ENCODE results near the gene HTT. TPM values are rescaled to one million over a fixed set of nuclear protein-coding genes. Genes with fewer than 3 reads are reported as not detected.

HTT gene
- total RNA-seq (101 TPM), polyA plus RNA-seq (10 to 100 TPM in 1 of 4 donors, 1 to 10 TPM in 3; 4.8 to 16.0 (median 6.0) TPM)

GRCh38 chr4:3074078-3074845 is at the start of gene HTT, which contains the start of gene HTT-AS:
HTT (plus strand) TSS chr4:3074681; CDS start chr4:3074826, 145 bp downstream.
HTT-AS (minus strand) TSS chr4:3074538.
- Mint-ChIP-seq H3K36me3 (peaks cover 4% of the 10 kb centered on the region), H3K9me3 (peaks cover 0 to 2% (median 0%) of the 10 kb centered on the region in 7 donors), H3K27ac (peak within 1 kb of the TSS in 2 of 3 donors; percentile 83 to 88), H3K4me3 (peak within 1 kb of the TSS; percentile 90 to 96 (median 92)), H3K27me3 (no peaks in the 10 kb centered on the region), H3K4me1 (peaks cover 12 to 26% (median 18%) of the 10 kb centered on the region in 4 donors)
- peak within 1 kb of the TSS; percentile 67 for H3K4me3 ChIP-seq (ENCODE audit: low read depth, low read length)
- peak within 1 kb of the TSS; percentile 84 for H3K27ac ChIP-seq (ENCODE audit: insufficient read depth, low read length, poor library complexity, severe bottlenecking)
- ATAC-seq (ENCODE audit: low read depth in 2 of 2) = peak; percentile 88
- DNase-seq = peak; percentile 92 to 95 (median 95)
- H3K36me3 ChIP-seq (ENCODE audit: control insufficient read depth, insufficient read depth, low read length) = no peaks in the 10 kb centered on the region
- H3K27me3 ChIP-seq (ENCODE audit: control insufficient read depth, insufficient read depth, low read length) = no peaks in the 10 kb centered on the region
- peaks cover 20% of the 10 kb centered on the region for H3K4me1 ChIP-seq (ENCODE audit: control insufficient read depth, insufficient read depth, low read length, poor library complexity, severe bottlenecking)
- H3K9me3 ChIP-seq (ENCODE audit: control insufficient read depth in 2 of 2, low read length in 2 of 2) = no peaks in the 10 kb centered on the region

GRCh38 chr4:3025881-3026280 is 48.6 kb upstream of the HTT start:
- Mint-ChIP-seq H3K9me3 (peaks cover 0 to 9% (median 1%) of the 10 kb centered on the region in 7 donors), H3K4me3 (no peak overlapping the region), H3K4me1 (peaks cover 0 to 6% (median 0%) of the 10 kb centered on the region in 4 donors), H3K27me3 (peaks cover 23% of the 10 kb centered on the region), H3K36me3 (no peaks in the 10 kb centered on the region), H3K27ac (no peak overlapping the region)
- no peak for ATAC-seq (ENCODE audit: low read depth in 2 of 2)
- Histone ChIP-seq H3K9me3 (ENCODE audit: control insufficient read depth in 2 of 2, low read length in 2 of 2) (peaks cover 4 to 8% of the 10 kb centered on the region in 2 experiments), H3K4me3 (ENCODE audit: low read depth, low read length) (no peak overlapping the region), H3K27ac (ENCODE audit: insufficient read depth, low read length, poor library complexity, severe bottlenecking) (no peak overlapping the region), H3K4me1 (ENCODE audit: control insufficient read depth, insufficient read depth, low read length, poor library complexity, severe bottlenecking) (no peaks in the 10 kb centered on the region), H3K36me3 (ENCODE audit: control insufficient read depth, insufficient read depth, low read length) (no peaks in the 10 kb centered on the region), H3K27me3 (ENCODE audit: control insufficient read depth, insufficient read depth, low read length) (peaks cover 2% of the 10 kb centered on the region)
- DNase-seq = no peak

- H3K4me3 ChIP-seq (ENCODE audit: low read depth, low read length) = no peak overlapping the region
- no peak for DNase-seq
- ATAC-seq (ENCODE audit: low read depth in 2 of 2) = no peak
- no peaks in the 10 kb centered on the region for H3K4me1 ChIP-seq (ENCODE audit: control insufficient read depth, insufficient read depth, low read length, poor library complexity, severe bottlenecking)
- peaks cover 23% of the 10 kb centered on the region for H3K27me3 Mint-ChIP-seq
- H3K4me1 Mint-ChIP-seq = peaks cover 0 to 2% (median 0%) of the 10 kb centered on the region in 4 donors
- H3K9me3 ChIP-seq (ENCODE audit: control insufficient read depth in 2 of 2, low read length in 2 of 2) = peaks cover 4 to 8% of the 10 kb centered on the region in 2 experiments
- H3K27ac ChIP-seq (ENCODE audit: insufficient read depth, low read length, poor library complexity, severe bottlenecking) = no peak overlapping the region
- no peak overlapping the region for H3K4me3 Mint-ChIP-seq
- H3K9me3 Mint-ChIP-seq = peaks cover 0 to 9% (median 0%) of the 10 kb centered on the region in 7 donors
- H3K36me3 Mint-ChIP-seq = no peaks in the 10 kb centered on the region
- H3K27me3 ChIP-seq (ENCODE audit: control insufficient read depth, insufficient read depth, low read length) = peaks cover 2% of the 10 kb centered on the region
- H3K36me3 ChIP-seq (ENCODE audit: control insufficient read depth, insufficient read depth, low read length) = no peaks in the 10 kb centered on the region
- no peak overlapping the region for H3K27ac Mint-ChIP-seq
These were observed 47.9 kb upstream of the HTT start for GRCh38 chr4:3026540-3026939.

- H3K9me3 Mint-ChIP-seq = peaks cover 0 to 1% (median 0%) of the 10 kb centered on the region in 7 donors
- DNase-seq (no peak), ATAC-seq (ENCODE audit: low read depth in 2 of 2) (no peak)
- no peak overlapping the region for H3K27ac Mint-ChIP-seq
- no peaks in the 10 kb centered on the region for H3K36me3 Mint-ChIP-seq
- H3K27me3 ChIP-seq (ENCODE audit: control insufficient read depth, insufficient read depth, low read length) = no peaks in the 10 kb centered on the region
- H3K36me3 ChIP-seq (ENCODE audit: control insufficient read depth, insufficient read depth, low read length) = no peaks in the 10 kb centered on the region
- no peaks in the 10 kb centered on the region for H3K9me3 ChIP-seq (ENCODE audit: control insufficient read depth in 2 of 2, low read length in 2 of 2)
- H3K4me1 ChIP-seq (ENCODE audit: control insufficient read depth, insufficient read depth, low read length, poor library complexity, severe bottlenecking) = no peaks in the 10 kb centered on the region
- H3K4me3 Mint-ChIP-seq = no peak overlapping the region
- no peak overlapping the region for H3K4me3 ChIP-seq (ENCODE audit: low read depth, low read length)
- H3K4me1 Mint-ChIP-seq = no peaks in the 10 kb centered on the region
- no peak overlapping the region for H3K27ac ChIP-seq (ENCODE audit: insufficient read depth, low read length, poor library complexity, severe bottlenecking)
- peaks cover 16% of the 10 kb centered on the region for H3K27me3 Mint-ChIP-seq
These were observed 45.0 kb upstream of the HTT start for GRCh38 chr4:3029464-3029863.

- peaks cover 19% of the 10 kb centered on the region for H3K27me3 Mint-ChIP-seq
- no peaks in the 10 kb centered on the region for H3K9me3 ChIP-seq (ENCODE audit: control insufficient read depth in 2 of 2, low read length in 2 of 2)
- no peak overlapping the region for H3K27ac ChIP-seq (ENCODE audit: insufficient read depth, low read length, poor library complexity, severe bottlenecking)
- ATAC-seq (ENCODE audit: low read depth in 2 of 2) (no peak), DNase-seq (no peak)
- H3K4me1 ChIP-seq (ENCODE audit: control insufficient read depth, insufficient read depth, low read length, poor library complexity, severe bottlenecking) = no peaks in the 10 kb centered on the region
- H3K36me3 ChIP-seq (ENCODE audit: control insufficient read depth, insufficient read depth, low read length) = no peaks in the 10 kb centered on the region
- no peak overlapping the region for H3K4me3 ChIP-seq (ENCODE audit: low read depth, low read length)
- H3K4me3 Mint-ChIP-seq = no peak overlapping the region
- H3K4me1 Mint-ChIP-seq = no peaks in the 10 kb centered on the region
- peak overlapping the region in 1 of 3 donors; percentile 51 for H3K27ac Mint-ChIP-seq
- no peaks in the 10 kb centered on the region for H3K36me3 Mint-ChIP-seq
- H3K27me3 ChIP-seq (ENCODE audit: control insufficient read depth, insufficient read depth, low read length) = no peaks in the 10 kb centered on the region
- peaks cover 0 to 1% (median 0%) of the 10 kb centered on the region in 7 donors for H3K9me3 Mint-ChIP-seq
These were observed 43.7 kb upstream of the HTT start for GRCh38 chr4:3030566-3031356.

GRCh38 chr4:3031357-3032082 is 43.0 kb upstream of the HTT start:
- DNase-seq (no peak), ATAC-seq (ENCODE audit: low read depth in 2 of 2) (no peak)
- no peak overlapping the region for H3K4me3 Mint-ChIP-seq
- Histone ChIP-seq H3K4me1 (ENCODE audit: control insufficient read depth, insufficient read depth, low read length, poor library complexity, severe bottlenecking) (no peaks in the 10 kb centered on the region), H3K27me3 (ENCODE audit: control insufficient read depth, insufficient read depth, low read length) (no peaks in the 10 kb centered on the region), H3K4me3 (ENCODE audit: low read depth, low read length) (no peak overlapping the region), H3K9me3 (ENCODE audit: control insufficient read depth in 2 of 2, low read length in 2 of 2) (no peaks in the 10 kb centered on the region), H3K36me3 (ENCODE audit: control insufficient read depth, insufficient read depth, low read length) (no peaks in the 10 kb centered on the region), H3K27ac (ENCODE audit: insufficient read depth, low read length, poor library complexity, severe bottlenecking) (no peak overlapping the region)
- H3K27ac Mint-ChIP-seq = peak overlapping the region in 1 of 3 donors; percentile 36
- H3K4me1 Mint-ChIP-seq = no peaks in the 10 kb centered on the region
- no peaks in the 10 kb centered on the region for H3K36me3 Mint-ChIP-seq
- H3K9me3 Mint-ChIP-seq = peaks cover 0 to 1% (median 0%) of the 10 kb centered on the region in 7 donors
- peaks cover 20% of the 10 kb centered on the region for H3K27me3 Mint-ChIP-seq

- no peaks in the 10 kb centered on the region for H3K9me3 Mint-ChIP-seq
- Histone ChIP-seq H3K4me3 (ENCODE audit: low read depth, low read length) (no peak overlapping the region), H3K27me3 (ENCODE audit: control insufficient read depth, insufficient read depth, low read length) (no peaks in the 10 kb centered on the region), H3K4me1 (ENCODE audit: control insufficient read depth, insufficient read depth, low read length, poor library complexity, severe bottlenecking) (peaks cover 14% of the 10 kb centered on the region), H3K36me3 (ENCODE audit: control insufficient read depth, insufficient read depth, low read length) (no peaks in the 10 kb centered on the region), H3K27ac (ENCODE audit: insufficient read depth, low read length, poor library complexity, severe bottlenecking) (no peak overlapping the region), H3K9me3 (ENCODE audit: control insufficient read depth in 2 of 2, low read length in 2 of 2) (no peaks in the 10 kb centered on the region)
- no peak overlapping the region for H3K4me3 Mint-ChIP-seq
- peaks cover 10% of the 10 kb centered on the region for H3K27me3 Mint-ChIP-seq
- no peak overlapping the region for H3K27ac Mint-ChIP-seq
- ATAC-seq (ENCODE audit: low read depth in 2 of 2) = no peak
- no peaks in the 10 kb centered on the region for H3K36me3 Mint-ChIP-seq
- peaks cover 5 to 20% (median 12%) of the 10 kb centered on the region in 4 donors for H3K4me1 Mint-ChIP-seq
- DNase-seq = no peak
These were observed 40.2 kb upstream of the HTT start for GRCh38 chr4:3034231-3034630.

Data from CD4-positive, CD25-positive, alpha-beta regulatory T cell (primary cell).